WTC11 (cell line): ENCODE measurements around the gene CISH.

ENCODE experiments used
- CDX4 ChIP-seq: fragments of 250-450 bp; sonication (Bioruptor Pico); IDR thresholded peaks from 2 replicates; pipeline ENCODE4 v1.9.0; 2021; ENCODE audit warnings: moderate library complexity, mild to moderate bottlenecking, inconsistent platforms, borderline replicate concordance
- CTCF ChIP-seq: fragments of 200-600 bp; IDR thresholded peaks from 2 replicates; pipeline ENCODE4 v1.8.0; 2022; ENCODE audit warnings: antibody characterized with exemption
- FOXP4 ChIP-seq: sonication (generic); formaldehyde crosslinking; IDR thresholded peaks from 2 replicates; pipeline ENCODE4 v1.8.0; 2022; ENCODE audit warnings: mild to moderate bottlenecking, missing genetic modification reagents
- GABPB1 ChIP-seq: sonication (generic); formaldehyde crosslinking; IDR thresholded peaks from 2 replicates; pipeline ENCODE4 v1.8.1; 2023; ENCODE audit warnings: mild to moderate bottlenecking, missing genetic modification reagents
- NFE2L1 ChIP-seq: sonication (generic); formaldehyde crosslinking; IDR thresholded peaks from 2 replicates; pipeline ENCODE4 v1.8.1; 2023; ENCODE audit warnings: missing genetic modification reagents
- NFYB ChIP-seq: sonication (generic); formaldehyde crosslinking; conservative IDR thresholded peaks from 2 replicates; pipeline ENCODE4 v1.8.0; 2022; ENCODE audit warnings: low read depth, missing genetic modification reagents
- NR1H2 ChIP-seq: sonication (generic); formaldehyde crosslinking; IDR thresholded peaks from 2 replicates; pipeline ENCODE4 v1.9.0; 2021; ENCODE audit warnings: mild to moderate bottlenecking, moderate library complexity, missing genetic modification reagents
- NR2C2 ChIP-seq: sonication (generic); formaldehyde crosslinking; IDR thresholded peaks from 2 replicates; pipeline ENCODE4 v1.8.0; 2022; ENCODE audit warnings: mild to moderate bottlenecking, missing genetic modification reagents
- SMAD4 ChIP-seq: sonication (generic); formaldehyde crosslinking; IDR thresholded peaks from 2 replicates; pipeline ENCODE4 v1.8.0; 2022; ENCODE audit warnings: mild to moderate bottlenecking, missing genetic modification reagents
- SP1 ChIP-seq: sonication (generic); formaldehyde crosslinking; conservative IDR thresholded peaks from 2 replicates; pipeline ENCODE4 v1.8.1; 2022; ENCODE audit warnings: missing genetic modification reagents
- TEAD1 ChIP-seq: sonication (generic); formaldehyde crosslinking; IDR thresholded peaks from 2 replicates; pipeline ENCODE4 v1.8.0; 2022; ENCODE audit warnings: mild to moderate bottlenecking, missing genetic modification reagents
- TEAD4 ChIP-seq: sonication (generic); formaldehyde crosslinking; IDR thresholded peaks from 2 replicates; pipeline ENCODE4 v1.8.0; 2022; ENCODE audit warnings: mild to moderate bottlenecking, missing genetic modification reagents
- TP53 ChIP-seq: sonication (generic); formaldehyde crosslinking; IDR thresholded peaks from 2 replicates; pipeline ENCODE4 v1.8.1; 2023; ENCODE audit warnings: mild to moderate bottlenecking, missing genetic modification reagents
- ZNF138 ChIP-seq: sonication (generic); formaldehyde crosslinking; conservative IDR thresholded peaks from 2 replicates; pipeline ENCODE4 v1.8.1; 2022; ENCODE audit warnings: mild to moderate bottlenecking, moderate library complexity, missing genetic modification reagents

DNA sequence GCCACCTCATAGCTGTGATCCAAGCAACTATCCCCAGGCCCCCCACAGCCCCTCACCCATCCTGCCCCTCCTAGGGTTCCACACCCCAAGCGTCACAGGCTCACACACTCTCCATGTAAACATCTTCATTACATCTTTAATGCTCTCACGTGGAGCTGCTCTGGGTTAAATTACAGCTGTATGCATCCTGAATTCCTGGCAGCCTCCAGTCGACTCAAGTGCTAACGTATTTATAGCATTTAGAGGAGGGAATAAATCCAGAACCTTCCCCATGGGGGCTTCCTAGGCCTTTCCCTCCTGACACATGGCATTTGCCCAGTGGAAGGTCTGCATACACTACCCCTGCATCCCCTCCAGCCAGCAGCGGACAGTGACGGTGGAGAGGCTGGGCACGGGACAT lies 53.7 kb downstream of the CISH start:
- TF ChIP-seq ZNF138 (CRISPR knock-in tag) = no peak
- TF ChIP-seq NFYB = no peak
- TF ChIP-seq CTCF = no peak
- no peak for TF ChIP-seq NR2C2 (CRISPR knock-in tag)
- TF ChIP-seq SP1 (CRISPR knock-in tag) = no peak
- TF ChIP-seq NFE2L1 (CRISPR knock-in tag) = no peak
- TF ChIP-seq NR1H2 (CRISPR knock-in tag) = no peak
- TF ChIP-seq TEAD1 = no peak
- TF ChIP-seq GABPB1 = no peak
- TF ChIP-seq CDX4 (CRISPR knock-in tag) = no peak
- no peak for TF ChIP-seq TP53
- TF ChIP-seq SMAD4 = no peak
- TF ChIP-seq TEAD4 = no peak
- TF ChIP-seq FOXP4 (CRISPR knock-in tag) = no peak
